B cell (primary cell): Measurements from ENCODE around the gene ONECUT3. TPM values are rescaled to one million over a fixed set of nuclear protein-coding genes. Genes with fewer than 3 reads are reported as not detected.
A peak's percentile ranks its signal among the peaks of the same experiment; 100 is the strongest.

Experiments
- ATAC-seq: fragments of 200-7000 bp; cut with Tn5 transposase; one replicate; pipeline ENCODE4 v1.10.0; 2021; ENCODE audit warnings: low read depth, mild to moderate bottlenecking, moderate number of reproducible peaks, moderate library complexity
- CTCF ChIA-PET: fragments of 350-600 bp; sonication (Branson Sonifier 250); formaldehyde crosslinking; loops from one replicate; lab custom pipeline; 2021; ENCODE audit warnings: antibody characterized with exemption, inconsistent platforms; lab: Charles Lee
- POLR2A ChIA-PET: fragments of 350-600 bp; sonication (Branson Sonifier 250); formaldehyde crosslinking; loops from one replicate; lab custom pipeline; 2021; ENCODE audit warnings: antibody characterized with exemption; lab: Charles Lee
- DNase-seq: peaks from one replicate; pipeline ENCODE4 v3.0.0; 2013
- H2AFZ ChIP-seq: 2 replicates; pipeline ENCODE4 v1.6.1; 2012; ENCODE audit warnings: mild to moderate bottlenecking, low read depth, low read length; ENCODE audit not compliant: insufficient read depth, poor library complexity, severe bottlenecking
- H3K27ac ChIP-seq, 2 donors: 1 replicate in 1 of 2; 2 replicates in 1 of 2; pipeline ENCODE4 v1.5.1; 2012 to 2013; ENCODE audit warnings: low read length in 2 of 2, mild to moderate bottlenecking in 2 of 2, moderate library complexity in 1 of 2
- H3K27me3 ChIP-seq, 4 experiments: fragments of 200-600 bp in 1 of 4; sonication (generic) in 1 of 4; replicated peaks in 1 of 4; 1 replicate in 2 of 4; 2 replicates in 2 of 4; pipeline versions ENCODE4 v1.6.1 to v1.7.0; 2013 to 2016; ENCODE audit warnings: low read length in 3 of 4, mild to moderate bottlenecking in 2 of 4, mixed read lengths in 1 of 4, moderate library complexity in 1 of 4; ENCODE audit not compliant: insufficient read depth in 4 of 4, control insufficient read depth in 3 of 4; ENCODE audit errors: control extremely low read depth in 1 of 4
- H3K36me3 ChIP-seq, 2 experiments: replicated peaks in 1 of 2; 1 replicate in 1 of 2; 2 replicates in 1 of 2; pipeline versions ENCODE4 v1.6.1 to v1.7.1; 2013; ENCODE audit warnings: low read length in 1 of 2; ENCODE audit not compliant: insufficient read depth in 2 of 2, control insufficient read depth in 1 of 2; ENCODE audit errors: control extremely low read depth in 1 of 2, extremely low read depth in 1 of 2
- H3K4me1 ChIP-seq, 2 donors: fragments of 200-600 bp in 1 of 2; sonication (generic) in 1 of 2; 1 replicate in 1 of 2; 2 replicates in 1 of 2; pipeline versions ENCODE4 v1.5.1 to v1.6.1; 2013 to 2017; ENCODE audit warnings: low read length in 2 of 2; ENCODE audit not compliant: control insufficient read depth in 2 of 2, insufficient read depth in 2 of 2
- H3K4me2 ChIP-seq: replicated peaks from 2 replicates; pipeline ENCODE3; 2012; ENCODE audit warnings: mild to moderate bottlenecking, low read depth, low read length; ENCODE audit not compliant: poor library complexity, severe bottlenecking
- H3K4me3 ChIP-seq, 5 experiments: fragments of 200-600 bp in 1 of 5; sonication (generic) in 1 of 5; 1 replicate in 3 of 5; 2 replicates in 2 of 5; pipeline versions ENCODE4 v1.5.1 to v1.7.0; 2011 to 2016; ENCODE audit warnings: low read length in 4 of 5, mild to moderate bottlenecking in 4 of 5, low read depth in 2 of 5, control low read depth in 1 of 5, moderate library complexity in 1 of 5; ENCODE audit not compliant: insufficient read depth in 1 of 5; ENCODE audit errors: control extremely low read depth in 1 of 5, extremely low read depth in 1 of 5
- H3K79me2 ChIP-seq: fragments of 200-600 bp; sonication (generic); one replicate; pipeline ENCODE4 v1.6.0; 2016; ENCODE audit warnings: low read length; ENCODE audit not compliant: control insufficient read depth, insufficient read depth
- H3K9ac ChIP-seq: fragments of 200-600 bp; sonication (generic); 2 replicates; pipeline ENCODE4 v1.6.1; 2017; ENCODE audit warnings: mild to moderate bottlenecking, low read length, moderate library complexity
- H3K9me3 ChIP-seq, 3 donors: one replicate each; pipeline versions ENCODE4 v1.6.1 to v1.7.1; 2013; ENCODE audit warnings: low read length in 2 of 3; ENCODE audit not compliant: control insufficient read depth in 2 of 3, insufficient read depth in 1 of 3; ENCODE audit errors: control extremely low read depth in 1 of 3
- H4K20me1 ChIP-seq: 2 replicates; pipeline ENCODE4 v1.6.0; 2012; ENCODE audit warnings: mild to moderate bottlenecking, low read length; ENCODE audit not compliant: insufficient read depth, control insufficient read depth, poor library complexity, severe bottlenecking
- H3K27ac Mint-ChIP-seq: one replicate; pipeline ENCODE4 v1.8.0; 2021; ENCODE audit warnings: mixed read lengths
- H3K27me3 Mint-ChIP-seq: one replicate; pipeline ENCODE4 v1.8.0; 2021; ENCODE audit warnings: mixed read lengths
- H3K4me1 Mint-ChIP-seq: one replicate; pipeline ENCODE4 v1.8.0; 2021; ENCODE audit warnings: mixed read lengths
- H3K4me3 Mint-ChIP-seq: one replicate; pipeline ENCODE4 v1.8.0; 2021; ENCODE audit warnings: mixed read lengths
- H3K9me3 Mint-ChIP-seq: one replicate; pipeline ENCODE4 v1.8.0; 2022; ENCODE audit warnings: mixed read lengths; ENCODE audit not compliant: insufficient read depth
- EZH2 ChIP-seq: IDR thresholded peaks from 2 replicates; pipeline ENCODE4 v1.6.1; 2012; ENCODE audit warnings: borderline replicate concordance, low read depth, mild to moderate bottlenecking, moderate library complexity, low read length; ENCODE audit not compliant: insufficient read depth, poor library complexity, severe bottlenecking
- WGBS: methylation state at CpG from one replicate; pipeline ENCODE4 v1.1.5; 2013; ENCODE audit warnings: missing lambda C conversion rate; ENCODE audit not compliant: insufficient coverage; 5-methylcytosine and 5-hydroxymethylcytosine counted together
- intact Hi-C: fragments of 100-400 bp; cut with micrococcal nuclease; formaldehyde crosslinking; loops from one replicate; pipeline ENCODE4 v1.10.0; 2022
- polyA plus RNA-seq: library from polyadenylated mRNA; depleted of rRNA; stranded (reverse); fragments of >200 nt; gene quantifications from 2 replicates; pipeline ENCODE4 v1.2.3, GENCODE V29; 2012
- total RNA-seq, 2 donors: library from RNA; stranded (reverse); fragments of 120-200 nt in 1 of 2; gene quantifications; 1 replicate in 1 of 2; 2 replicates in 1 of 2; pipeline versions ENCODE4 v1.2.3 to v1.2.4, GENCODE V29; 2013 to 2022
- TF ChIP-seq, protein P1 (sequence below): fragments of 200-600 bp; IDR thresholded peaks from one replicate; pipeline ENCODE4 v1.8.0; 2022; ENCODE audit warnings: antibody characterized with exemption, mild to moderate bottlenecking

Gene ONECUT3
- total and polyA plus RNA-seq, 2 donors (not counting 1 experiment from before 2014, with no cell fraction given): not detected

DNA sequence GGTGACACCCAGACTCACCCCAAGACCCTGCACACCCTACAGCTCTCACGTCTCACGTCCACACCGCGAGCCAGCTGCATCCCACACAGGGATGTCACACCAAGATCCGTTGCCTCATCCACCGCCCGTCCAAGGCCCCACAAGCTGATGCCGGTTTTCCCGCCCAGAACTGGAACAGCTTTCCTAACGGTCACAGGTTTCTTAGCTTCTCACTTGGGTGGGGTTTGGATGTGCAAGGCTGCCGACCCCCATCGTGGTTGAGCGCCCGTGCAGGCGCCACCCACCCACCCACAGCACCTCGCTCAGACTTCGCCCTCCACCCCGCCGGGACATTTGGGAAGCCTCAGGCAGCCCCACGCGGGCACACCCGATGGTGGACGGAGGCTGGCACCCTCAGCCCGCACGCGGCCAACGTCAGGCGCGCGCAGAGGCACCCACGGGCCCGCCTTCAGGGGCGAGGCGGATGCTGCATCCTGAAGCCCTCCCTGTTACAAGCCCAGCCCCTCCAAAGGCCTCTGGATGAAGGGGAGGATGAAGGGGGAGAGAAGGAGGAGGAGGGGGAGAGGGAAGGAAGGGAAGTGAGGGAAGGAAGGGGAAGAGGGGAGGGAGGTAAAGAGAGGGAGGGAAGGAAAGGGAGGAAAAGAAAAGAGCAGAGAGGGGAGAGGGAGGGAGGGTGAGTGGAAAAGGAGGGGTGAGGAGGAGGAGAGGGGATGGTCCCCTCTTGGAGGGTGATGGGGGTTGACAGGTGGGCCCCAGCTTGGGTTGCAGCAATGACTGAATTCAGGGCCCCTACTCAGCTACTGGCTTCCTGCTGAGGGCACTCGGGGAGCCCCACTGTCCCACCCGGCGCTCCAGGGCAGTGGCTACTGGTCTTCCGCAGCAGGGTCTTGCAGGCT, 12.8 kb downstream of the ONECUT3 start:
- H2AFZ ChIP-seq: no peak overlapping the region

More for the DNA sequence above, 12.8 kb downstream of the ONECUT3 start:
- DNase-seq (peak; percentile 39), ATAC-seq (no peak)
- Histone ChIP-seq H3K4me1 (peaks cover 16 to 34% of the 10 kb centered on the region in 2 donors), H3K79me2 (no peaks in the 10 kb centered on the region), H3K9ac (no peak overlapping the region), H3K27me3 (peaks cover 0 to 97% (median 72%) of the 10 kb centered on the region in 4 experiments), H3K9me3 (peaks cover 0 to 84% (median 10%) of the 10 kb centered on the region in 3 donors), H3K27ac (no peak overlapping the region), H3K4me3 (no peak overlapping the region), H3K4me2 (peak overlapping the region; percentile 11), H3K36me3 (no peaks in the 10 kb centered on the region), H4K20me1 (no peaks in the 10 kb centered on the region)
- peaks cover 63% of the 10 kb centered on the region for H3K27me3 Mint-ChIP-seq
- ChIA-PET POLR2A (no interaction called here), CTCF (interaction anchor here (0.5 to 3.7 kb wide), 17 partner anchors 15 to 322 kb away, joined by 3 to 28 read pairs (median 4); partner anchors contain the start of gene UQCR11)
- H3K9me3 Mint-ChIP-seq: peaks cover 2% of the 10 kb centered on the region
- H3K4me1 Mint-ChIP-seq: peaks cover 4% of the 10 kb centered on the region
- no peak overlapping the region for H3K4me3 Mint-ChIP-seq
- TF ChIP-seq, protein P1, sequence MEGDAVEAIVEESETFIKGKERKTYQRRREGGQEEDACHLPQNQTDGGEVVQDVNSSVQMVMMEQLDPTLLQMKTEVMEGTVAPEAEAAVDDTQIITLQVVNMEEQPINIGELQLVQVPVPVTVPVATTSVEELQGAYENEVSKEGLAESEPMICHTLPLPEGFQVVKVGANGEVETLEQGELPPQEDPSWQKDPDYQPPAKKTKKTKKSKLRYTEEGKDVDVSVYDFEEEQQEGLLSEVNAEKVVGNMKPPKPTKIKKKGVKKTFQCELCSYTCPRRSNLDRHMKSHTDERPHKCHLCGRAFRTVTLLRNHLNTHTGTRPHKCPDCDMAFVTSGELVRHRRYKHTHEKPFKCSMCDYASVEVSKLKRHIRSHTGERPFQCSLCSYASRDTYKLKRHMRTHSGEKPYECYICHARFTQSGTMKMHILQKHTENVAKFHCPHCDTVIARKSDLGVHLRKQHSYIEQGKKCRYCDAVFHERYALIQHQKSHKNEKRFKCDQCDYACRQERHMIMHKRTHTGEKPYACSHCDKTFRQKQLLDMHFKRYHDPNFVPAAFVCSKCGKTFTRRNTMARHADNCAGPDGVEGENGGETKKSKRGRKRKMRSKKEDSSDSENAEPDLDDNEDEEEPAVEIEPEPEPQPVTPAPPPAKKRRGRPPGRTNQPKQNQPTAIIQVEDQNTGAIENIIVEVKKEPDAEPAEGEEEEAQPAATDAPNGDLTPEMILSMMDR: no peak
- TF ChIP-seq EZH2: peak; percentile 68
- intact Hi-C loops: loop anchor here (2.0 to 5.0 kb wide), 2 partner anchors 141 to 159 kb away; partner anchors contain the start of gene UQCR11
- peak overlapping the region; percentile 37 for H3K27ac Mint-ChIP-seq
- WGBS: 13% methylated on average over 27 of the region's 38 CpGs
